ENCODE data around the gene ACAD9.
"Not testable (repeated sequence)": the region's sequence is repeated elsewhere in the genome, so short reads cannot be mapped to it uniquely, and the experiment has no call there.

Gene ACAD9

DNA sequence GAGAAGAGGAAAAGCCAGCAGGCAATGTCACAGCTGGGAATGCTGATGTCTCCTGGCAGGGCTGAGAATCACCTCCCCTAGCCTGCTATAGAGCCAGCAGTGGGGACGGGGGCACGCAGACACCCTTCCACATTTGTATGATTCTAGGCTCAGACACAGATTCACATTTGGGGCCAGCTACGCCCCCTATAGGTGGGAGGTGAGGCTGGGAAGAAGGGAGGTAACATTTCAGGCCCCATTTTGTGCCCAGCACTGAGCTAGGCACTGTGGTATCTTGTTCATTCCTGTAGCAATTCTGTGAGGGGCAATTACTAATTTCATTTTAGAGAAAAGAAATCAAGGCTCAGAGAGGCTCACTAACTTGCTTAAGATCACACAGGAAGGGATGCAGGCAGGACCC lies 15.9 kb upstream of the ACAD9 start:
- no peak for DNase-seq

- DNase-seq, result no peak
These were observed 15.0 kb upstream of the ACAD9 start for GRCh38 chr3:128864351-128864811.

GRCh38 chr3:128864849-128865804 lies 14.3 kb upstream of the ACAD9 start:
- DNase-seq, result not testable (repeated sequence)

- DNase-seq, result no peak
These were observed 12.0 kb upstream of the ACAD9 start for GRCh38 chr3:128867200-128868125.

- DNase-seq, result no peak
These were observed 9.1 kb upstream of the ACAD9 start for GRCh38 chr3:128870347-128870746.

DNA sequence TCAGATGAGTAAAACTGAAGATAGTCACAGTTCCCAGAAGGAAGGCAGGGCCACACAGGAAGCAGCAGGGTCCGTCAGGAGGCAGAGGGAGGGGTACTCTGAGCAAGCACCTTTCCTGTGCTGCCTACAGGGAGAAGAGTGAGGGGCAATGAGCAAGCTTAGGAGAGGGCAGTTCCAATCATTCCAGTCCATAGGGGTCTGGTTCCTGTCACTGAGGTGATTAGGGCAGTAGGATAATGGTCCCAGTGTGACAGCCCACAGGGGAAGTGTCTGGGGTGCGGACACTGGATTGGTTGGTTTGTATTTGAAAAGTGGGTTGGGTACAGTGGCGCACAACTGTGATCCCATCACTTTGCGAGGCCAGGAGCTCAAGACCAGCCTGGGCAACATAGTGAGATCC lies 7.1 kb upstream of the ACAD9 start:
- no peak for DNase-seq

DNA sequence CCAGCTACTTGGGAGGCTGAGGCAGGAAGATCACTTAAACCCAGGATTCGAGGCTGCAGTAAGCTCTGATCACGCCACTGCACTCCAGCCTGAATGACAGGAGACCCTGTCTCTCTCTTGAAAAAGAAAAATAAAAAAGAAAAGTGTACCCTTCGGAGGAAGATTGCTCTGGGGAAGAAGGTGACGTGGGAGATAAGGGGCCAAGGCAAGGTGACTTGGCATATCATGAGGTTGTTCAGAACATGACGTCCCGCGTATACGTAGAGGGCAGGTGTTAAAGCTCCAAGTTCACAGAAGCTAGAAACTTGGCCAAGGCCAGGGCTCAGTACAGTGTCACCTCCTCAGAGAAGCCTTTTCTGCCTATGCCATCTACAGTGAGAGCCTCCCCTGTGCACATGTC lies 6.7 kb upstream of the ACAD9 start:
- DNase-seq, result no peak

DNA sequence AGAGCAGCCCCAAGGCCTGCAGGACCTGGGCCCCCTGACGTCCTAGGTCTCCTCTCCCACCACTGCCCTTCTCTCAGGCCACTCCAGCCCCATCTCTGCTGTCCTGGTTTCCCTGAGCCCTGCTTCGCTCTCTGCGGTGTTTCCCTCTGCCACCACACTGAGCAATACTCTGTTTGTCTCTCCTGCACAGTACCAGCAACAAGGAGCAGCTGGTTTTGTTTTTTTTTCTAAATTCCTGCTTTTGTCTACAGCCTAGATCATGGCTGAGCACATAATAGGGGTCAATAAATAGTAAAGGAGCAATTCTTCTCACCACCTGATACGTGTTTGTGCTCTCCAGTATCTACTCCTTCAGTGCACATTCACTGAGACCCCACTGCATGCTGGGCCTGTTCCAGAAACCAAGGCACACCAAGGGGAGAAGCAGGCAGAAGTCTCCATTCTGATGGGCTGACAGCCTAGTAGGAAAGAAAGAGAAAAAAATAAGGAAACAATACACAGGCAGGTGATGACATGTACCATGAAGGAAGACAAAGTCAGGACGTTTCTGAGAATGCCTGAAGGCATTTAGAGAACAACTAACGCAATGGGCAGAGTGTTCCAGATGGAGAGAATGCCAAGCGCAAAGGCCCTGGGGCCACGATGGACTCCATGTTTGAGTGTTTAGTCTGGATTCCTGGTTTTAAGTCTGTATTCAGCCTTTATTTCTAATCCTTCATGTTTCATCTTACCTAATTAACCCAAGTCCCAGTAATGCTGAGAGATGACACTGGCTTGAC lies 6.0 kb upstream of the ACAD9 start:
- no peak for DNase-seq

DNA sequence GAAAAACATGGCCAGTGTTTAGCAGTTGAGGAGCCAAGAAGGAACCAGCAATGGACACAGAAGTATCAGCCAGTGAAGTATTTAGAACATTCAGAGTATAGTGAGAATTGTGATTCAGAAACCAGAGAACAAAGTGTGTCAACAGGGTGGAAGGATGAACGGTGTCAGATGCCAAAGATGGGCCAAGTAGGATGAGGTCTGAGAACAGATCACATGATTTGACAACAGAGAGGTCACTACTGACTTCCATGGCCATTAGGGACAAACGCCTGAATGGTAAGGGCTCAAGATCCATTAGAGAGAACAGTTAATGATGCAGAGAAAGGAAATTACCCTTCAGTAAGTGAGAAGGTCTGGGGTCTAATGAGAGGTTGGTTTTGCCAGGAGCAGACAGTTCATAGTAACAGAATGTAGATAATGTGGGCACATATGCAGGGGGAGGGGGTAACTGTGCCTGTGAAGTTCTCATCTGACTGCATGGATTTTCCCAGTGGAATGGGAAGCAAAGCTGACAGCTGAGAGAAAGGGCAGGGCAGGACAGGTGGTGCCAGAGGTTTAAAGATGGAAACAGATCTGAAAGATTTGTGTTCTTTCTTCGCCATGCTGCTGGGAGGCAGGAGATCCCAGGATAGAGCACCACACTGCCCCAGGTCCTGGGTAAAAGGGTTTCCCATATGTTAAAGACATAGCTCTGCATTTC lies 4.8 kb upstream of the ACAD9 start:
- DNase-seq, result no peak

- peak; percentile 12 for DNase-seq
These were observed 3.8 kb upstream of the ACAD9 start for GRCh38 chr3:128875556-128876120.

DNA sequence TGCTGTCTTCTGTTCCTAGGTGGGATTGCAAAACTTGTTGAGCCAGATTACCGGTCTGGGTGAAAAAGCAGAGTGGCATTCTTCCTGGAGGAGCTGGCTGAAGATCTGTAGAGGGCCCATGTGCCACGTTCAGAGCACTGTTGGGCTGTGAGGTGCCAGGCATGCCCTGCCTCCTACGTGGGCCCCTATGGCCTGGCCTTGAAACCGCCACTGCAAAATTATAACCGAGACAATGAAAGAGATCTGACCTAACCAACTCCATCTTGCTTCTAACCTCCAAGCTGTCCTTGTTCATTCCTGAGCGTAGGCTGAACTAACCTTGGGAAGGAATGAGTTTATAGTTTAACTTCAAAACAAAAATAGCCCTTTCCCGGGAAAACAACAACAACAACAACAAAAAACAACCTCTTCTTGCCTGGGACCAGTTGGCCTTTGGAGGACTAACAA lies 1.4 kb upstream of the ACAD9 start:
- DNase-seq, result no peak

GRCh38 chr3:128878556-128879124 lies 780 bp upstream of the ACAD9 start:
- peak; percentile 54 for DNase-seq

DNA sequence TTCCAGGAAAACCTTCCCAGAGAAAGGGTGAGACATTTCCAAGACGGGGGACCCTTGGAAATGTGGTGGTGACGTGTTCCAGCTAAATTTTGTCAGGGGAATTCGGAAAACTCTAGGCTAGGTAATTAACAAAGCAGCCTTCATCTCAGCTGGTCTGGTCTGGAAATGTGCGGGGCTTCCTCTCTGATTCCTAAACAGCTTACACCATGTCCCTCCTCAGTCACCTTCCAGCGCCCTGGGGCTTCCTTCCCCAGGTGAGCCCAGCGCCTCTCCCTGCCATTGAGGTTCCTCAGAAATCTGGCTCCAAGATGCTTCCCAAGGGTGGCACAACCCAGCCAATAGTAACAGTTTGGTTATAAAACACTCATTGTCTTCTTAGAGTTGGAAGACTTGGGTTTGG lies 571 bp downstream of the ACAD9 start:
- no peak for DNase-seq

- DNase-seq, result not testable (repeated sequence)
These were observed 1.0 kb downstream of the ACAD9 start for GRCh38 chr3:128880455-128880854.

DNA sequence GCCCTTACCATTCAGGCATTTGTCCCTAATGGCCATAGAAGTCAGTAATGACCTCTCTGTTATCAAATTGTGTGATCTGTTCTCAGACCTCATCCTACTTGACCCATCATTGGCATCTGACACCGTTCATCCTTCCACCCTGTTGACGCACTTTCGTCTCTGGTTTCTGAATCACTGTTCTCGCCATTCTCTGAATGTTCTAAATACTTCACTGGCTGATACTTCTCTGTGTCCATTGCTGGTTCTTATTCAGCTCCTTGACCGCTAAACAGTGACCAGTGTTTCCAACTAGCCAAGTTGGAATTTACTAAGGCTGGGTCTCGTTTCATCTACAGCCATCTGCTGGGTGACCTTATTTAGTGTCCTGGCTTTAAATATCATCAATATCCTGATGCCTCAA lies 2.2 kb downstream of the ACAD9 start:
- DNase-seq, result no peak

- no peak for DNase-seq
These were observed 3.3 kb downstream of the ACAD9 start for GRCh38 chr3:128882719-128883118.

GRCh38 chr3:128884992-128885391 lies 5.6 kb downstream of the ACAD9 start:
- DNase-seq, result no peak

- DNase-seq, result no peak
These were observed 9.9 kb downstream of the ACAD9 start for GRCh38 chr3:128889139-128889894.

- DNase-seq, result no peak
These were observed 16.6 kb downstream of the ACAD9 start for GRCh38 chr3:128895843-128896697.

- DNase-seq, result no peak
These were observed 23.0 kb downstream of the ACAD9 start for GRCh38 chr3:128902426-128902825.
